HUES48 (cell line): ENCODE measurements around the gene MYLK.

Experiments
- H3K27ac ChIP-seq: one replicate; pipeline ENCODE4 v1.7.0; 2013; ENCODE audit warnings: low read depth, low read length, inconsistent platforms
- H3K27me3 ChIP-seq: 2 replicates; pipeline ENCODE4 v1.6.1; 2013; ENCODE audit warnings: mild to moderate bottlenecking, low read length; ENCODE audit not compliant: control insufficient read depth, insufficient read depth
- H3K36me3 ChIP-seq: 2 replicates; pipeline ENCODE4 v1.6.1; 2013; ENCODE audit warnings: low read length; ENCODE audit not compliant: control insufficient read depth, insufficient read depth
- H3K4me1 ChIP-seq: 2 replicates; pipeline ENCODE4 v1.6.1; 2013; ENCODE audit warnings: mild to moderate bottlenecking, low read length; ENCODE audit not compliant: control insufficient read depth, insufficient read depth
- H3K4me3 ChIP-seq: 2 replicates; pipeline ENCODE4 v1.5.1; 2013; ENCODE audit warnings: mild to moderate bottlenecking, low read depth, low read length
- H3K9ac ChIP-seq: 2 replicates; pipeline ENCODE4 v1.6.1; 2013; ENCODE audit warnings: mild to moderate bottlenecking, low read depth, low read length, moderate library complexity
- H3K9me3 ChIP-seq: 2 replicates; pipeline ENCODE4 v1.6.1; 2013; ENCODE audit warnings: low read length; ENCODE audit not compliant: control insufficient read depth, insufficient read depth

The MYLK gene

GRCh38 chr3:123688241-123688747 is 195.8 kb downstream of the MYLK start:
- no peaks in the 10 kb centered on the region for H3K9me3 ChIP-seq
- H3K27ac ChIP-seq, result no peak overlapping the region
- H3K27me3 ChIP-seq, result no peaks in the 10 kb centered on the region
- no peak overlapping the region for H3K4me3 ChIP-seq
- H3K4me1 ChIP-seq, result no peaks in the 10 kb centered on the region
- H3K9ac ChIP-seq, result no peak overlapping the region
- no peaks in the 10 kb centered on the region for H3K36me3 ChIP-seq

- no peaks in the 10 kb centered on the region for H3K9me3 ChIP-seq
- no peak overlapping the region for H3K27ac ChIP-seq
- no peak overlapping the region for H3K4me3 ChIP-seq
- H3K9ac ChIP-seq, result no peak overlapping the region
- no peaks in the 10 kb centered on the region for H3K27me3 ChIP-seq
- H3K4me1 ChIP-seq, result no peaks in the 10 kb centered on the region
- no peaks in the 10 kb centered on the region for H3K36me3 ChIP-seq
Observed at GRCh38 chr3:123687286-123687685, 196.8 kb downstream of the MYLK start.

- no peaks in the 10 kb centered on the region for H3K27me3 ChIP-seq
- no peaks in the 10 kb centered on the region for H3K36me3 ChIP-seq
- no peak overlapping the region for H3K4me3 ChIP-seq
- H3K27ac ChIP-seq, result no peak overlapping the region
- no peak overlapping the region for H3K9ac ChIP-seq
- H3K9me3 ChIP-seq, result no peaks in the 10 kb centered on the region
- no peaks in the 10 kb centered on the region for H3K4me1 ChIP-seq
Observed at GRCh38 chr3:123686251-123686650, 197.9 kb downstream of the MYLK start.

GRCh38 chr3:123685780-123686179 is 198.4 kb downstream of the MYLK start:
- Histone ChIP-seq H3K9me3 (no peaks in the 10 kb centered on the region), H3K36me3 (no peaks in the 10 kb centered on the region), H3K27ac (no peak overlapping the region), H3K27me3 (no peaks in the 10 kb centered on the region), H3K9ac (no peak overlapping the region), H3K4me1 (no peaks in the 10 kb centered on the region), H3K4me3 (no peak overlapping the region)

GRCh38 chr3:123684636-123685035 is 199.5 kb downstream of the MYLK start:
- no peaks in the 10 kb centered on the region for H3K9me3 ChIP-seq
- no peaks in the 10 kb centered on the region for H3K36me3 ChIP-seq
- no peaks in the 10 kb centered on the region for H3K27me3 ChIP-seq
- H3K4me1 ChIP-seq, result no peaks in the 10 kb centered on the region
- H3K27ac ChIP-seq, result no peak overlapping the region
- H3K4me3 ChIP-seq, result no peak overlapping the region
- no peak overlapping the region for H3K9ac ChIP-seq

- H3K27ac ChIP-seq, result no peak overlapping the region
- no peaks in the 10 kb centered on the region for H3K9me3 ChIP-seq
- no peaks in the 10 kb centered on the region for H3K27me3 ChIP-seq
- no peaks in the 10 kb centered on the region for H3K4me1 ChIP-seq
- no peak overlapping the region for H3K4me3 ChIP-seq
- no peak overlapping the region for H3K9ac ChIP-seq
- no peaks in the 10 kb centered on the region for H3K36me3 ChIP-seq
Observed at GRCh38 chr3:123684209-123684608, 199.9 kb downstream of the MYLK start.

- no peaks in the 10 kb centered on the region for H3K9me3 ChIP-seq
- H3K9ac ChIP-seq, result no peak overlapping the region
- H3K27me3 ChIP-seq, result no peaks in the 10 kb centered on the region
- H3K4me3 ChIP-seq, result no peak overlapping the region
- H3K36me3 ChIP-seq, result no peaks in the 10 kb centered on the region
- no peaks in the 10 kb centered on the region for H3K4me1 ChIP-seq
- H3K27ac ChIP-seq, result no peak overlapping the region
Observed at GRCh38 chr3:123683505-123684154, 200.5 kb downstream of the MYLK start.

- Histone ChIP-seq H3K9ac (no peak overlapping the region), H3K4me3 (no peak overlapping the region), H3K9me3 (no peaks in the 10 kb centered on the region), H3K4me1 (no peaks in the 10 kb centered on the region), H3K36me3 (no peaks in the 10 kb centered on the region), H3K27me3 (no peaks in the 10 kb centered on the region), H3K27ac (no peak overlapping the region)
Observed at GRCh38 chr3:123682781-123683504, 201.2 kb downstream of the MYLK start.

- Histone ChIP-seq H3K4me3 (no peak overlapping the region), H3K4me1 (no peaks in the 10 kb centered on the region), H3K36me3 (no peaks in the 10 kb centered on the region), H3K27ac (no peak overlapping the region), H3K27me3 (no peaks in the 10 kb centered on the region), H3K9ac (no peak overlapping the region), H3K9me3 (no peaks in the 10 kb centered on the region)
Observed at GRCh38 chr3:123682302-123682701, 201.8 kb downstream of the MYLK start.

- no peaks in the 10 kb centered on the region for H3K9me3 ChIP-seq
- no peak overlapping the region for H3K4me3 ChIP-seq
- no peak overlapping the region for H3K27ac ChIP-seq
- no peaks in the 10 kb centered on the region for H3K36me3 ChIP-seq
- H3K4me1 ChIP-seq, result no peaks in the 10 kb centered on the region
- H3K27me3 ChIP-seq, result no peaks in the 10 kb centered on the region
- H3K9ac ChIP-seq, result no peak overlapping the region
Observed at GRCh38 chr3:123679712-123680386, 204.3 kb downstream of the MYLK start.

- no peaks in the 10 kb centered on the region for H3K4me1 ChIP-seq
- no peaks in the 10 kb centered on the region for H3K36me3 ChIP-seq
- no peak overlapping the region for H3K9ac ChIP-seq
- no peaks in the 10 kb centered on the region for H3K27me3 ChIP-seq
- no peak overlapping the region for H3K27ac ChIP-seq
- H3K9me3 ChIP-seq, result no peaks in the 10 kb centered on the region
- H3K4me3 ChIP-seq, result no peak overlapping the region
Observed at GRCh38 chr3:123678108-123678511, 206.0 kb downstream of the MYLK start.
